Upper lobe of right lung (tissue), 1 donor: ENCODE data around the gene PDK1. TPM values are rescaled to one million over a fixed set of nuclear protein-coding genes. Genes with fewer than 3 reads are reported as not detected.

ENCODE experiments used
- ATAC-seq: fragments of 200-7000 bp; cut with Tn5 transposase; one replicate; pipeline ENCODE4 v1.9.1; 2020; ENCODE audit warnings: mild to moderate bottlenecking, moderate library complexity
- DNase-seq: peaks from one replicate; pipeline ENCODE4 v3.0.0-alpha.2; 2020
- H3K27ac ChIP-seq: fragments of 200-600 bp; one replicate; pipeline ENCODE4 v1.8.0; 2022
- H3K27me3 ChIP-seq: fragments of 200-600 bp; one replicate; pipeline ENCODE4 v1.8.0; 2022; ENCODE audit warnings: mild to moderate bottlenecking
- H3K36me3 ChIP-seq: fragments of 200-600 bp; one replicate; pipeline ENCODE4 v1.8.0; 2022
- H3K4me1 ChIP-seq: fragments of 200-600 bp; one replicate; pipeline ENCODE4 v1.8.0; 2022
- H3K4me3 ChIP-seq: fragments of 200-600 bp; one replicate; pipeline ENCODE4 v1.8.0; 2022; ENCODE audit warnings: mild to moderate bottlenecking
- H3K9me3 ChIP-seq: fragments of 200-600 bp; one replicate; pipeline ENCODE4 v1.8.0; 2022
- CTCF ChIP-seq: fragments of 200-600 bp; IDR thresholded peaks from one replicate; pipeline ENCODE4 v1.8.0; 2022; ENCODE audit warnings: antibody characterized with exemption
- intact Hi-C: fragments of 100-400 bp; cut with DNase I; formaldehyde crosslinking; loops from one replicate; pipeline ENCODE4 v1.11.0; 2022
- total RNA-seq: library from RNA; stranded (reverse); fragmentation: NEBNext Ultra II Directional; extraction: Animal tissue kit (Norgen Biotek cat#: 25700); gene quantifications from one replicate; pipeline ENCODE4 v1.2.1, GENCODE V29; 2021
- donor health status: DM: no; HTN: yes; CAD: no; lungs with severe emphysema.

Gene PDK1
- total RNA-seq, 1 donor from 2014 or later = 6.0 TPM

GRCh38 chr2:172596776-172597175 lies 40.9 kb downstream of the PDK1 start:
- intact Hi-C loops = no loop called here
- Histone ChIP-seq H3K27me3 (no peaks in the 10 kb centered on the region), H3K4me3 (no peak overlapping the region), H3K4me1 (no peaks in the 10 kb centered on the region), H3K9me3 (no peaks in the 10 kb centered on the region), H3K27ac (no peak overlapping the region), H3K36me3 (peaks cover 24% of the 10 kb centered on the region)
- ATAC-seq (no peak), DNase-seq (no peak)
- no peak for TF ChIP-seq CTCF

- intact Hi-C loops = no loop called here
- Histone ChIP-seq H3K9me3 (no peaks in the 10 kb centered on the region), H3K4me3 (no peak overlapping the region), H3K27ac (no peak overlapping the region), H3K36me3 (peaks cover 24% of the 10 kb centered on the region), H3K27me3 (no peaks in the 10 kb centered on the region), H3K4me1 (no peaks in the 10 kb centered on the region)
- DNase-seq (no peak), ATAC-seq (no peak)
- no peak for TF ChIP-seq CTCF
Measured at GRCh38 chr2:172597176-172597842, 41.4 kb downstream of the PDK1 start.

GRCh38 chr2:172599947-172600346 lies 44.1 kb downstream of the PDK1 start:
- no peak overlapping the region for H3K4me3 ChIP-seq
- DNase-seq (no peak), ATAC-seq (no peak)
- intact Hi-C loops = no loop called here
- no peak for TF ChIP-seq CTCF
- peaks cover 24% of the 10 kb centered on the region for H3K36me3 ChIP-seq
- no peaks in the 10 kb centered on the region for H3K9me3 ChIP-seq
- H3K27me3 ChIP-seq = no peaks in the 10 kb centered on the region
- H3K4me1 ChIP-seq = no peaks in the 10 kb centered on the region
- no peak overlapping the region for H3K27ac ChIP-seq

GRCh38 chr2:172600557-172601008 lies 44.7 kb downstream of the PDK1 start:
- H3K4me3 ChIP-seq = no peak overlapping the region
- H3K9me3 ChIP-seq = no peaks in the 10 kb centered on the region
- H3K27me3 ChIP-seq = no peaks in the 10 kb centered on the region
- peaks cover 21% of the 10 kb centered on the region for H3K36me3 ChIP-seq
- ATAC-seq = no peak
- H3K4me1 ChIP-seq = no peaks in the 10 kb centered on the region
- no peak for TF ChIP-seq CTCF
- H3K27ac ChIP-seq = no peak overlapping the region
- intact Hi-C loops = no loop called here
- no peak for DNase-seq

- Histone ChIP-seq H3K9me3 (no peaks in the 10 kb centered on the region), H3K27ac (no peak overlapping the region), H3K27me3 (no peaks in the 10 kb centered on the region), H3K36me3 (no peaks in the 10 kb centered on the region), H3K4me3 (no peak overlapping the region), H3K4me1 (no peaks in the 10 kb centered on the region)
- ATAC-seq = no peak
- no peak for TF ChIP-seq CTCF
- no peak for DNase-seq
- intact Hi-C loops = no loop called here
Measured at GRCh38 chr2:172606285-172606684, 50.4 kb downstream of the PDK1 start.
